GM10248 (cell line): Measurements from ENCODE around the gene UBE2J1.

Source experiments
- CTCF ChIA-PET: fragments of 300-600 bp; sonication (Branson Sonifier 250); formaldehyde crosslinking; extraction: SDS; loops from one replicate; lab custom pipeline; 2021; ENCODE audit warnings: antibody characterized with exemption; lab: Yijun Ruan, JAX
- POLR2A ChIA-PET: fragments of 350-650 bp; sonication (Branson Sonifier 250); formaldehyde crosslinking; extraction: SDS; loops from one replicate; lab custom pipeline; 2020; ENCODE audit warnings: antibody characterized with exemption; lab: Yijun Ruan, JAX
- DNase-seq: peaks from one replicate; pipeline ENCODE4 v3.0.0; 2012; ENCODE audit errors: extremely low spot score
- TF ChIP-seq, protein P1 (sequence below): IDR thresholded peaks from 2 replicates; pipeline ENCODE4 v1.5.1; 2012; ENCODE audit warnings: mild to moderate bottlenecking, low read depth; ENCODE audit errors: extremely low read depth, missing control alignments, control extremely low read depth

The UBE2J1 gene

DNA sequence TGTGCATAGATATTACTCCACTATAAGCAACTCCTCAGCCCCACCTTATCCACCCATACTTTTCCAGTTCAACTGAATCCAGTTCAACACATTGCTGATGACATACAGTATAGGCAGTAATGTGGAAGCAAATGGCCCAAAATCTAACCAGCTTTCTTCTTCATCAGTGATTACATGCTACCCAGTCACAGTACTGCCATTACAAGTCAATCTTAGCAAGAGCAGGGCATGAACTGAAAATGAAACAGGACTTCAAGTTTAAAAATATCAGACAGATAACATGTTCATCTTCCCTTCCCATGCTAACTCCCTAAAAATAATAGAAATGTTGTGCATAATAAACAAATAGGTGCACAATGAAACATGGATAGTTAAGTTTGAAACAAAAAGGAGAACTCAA is 40.3 kb upstream of the UBE2J1 start:
- POLR2A ChIA-PET, result no interaction called here
- CTCF ChIA-PET, result no interaction called here

DNA sequence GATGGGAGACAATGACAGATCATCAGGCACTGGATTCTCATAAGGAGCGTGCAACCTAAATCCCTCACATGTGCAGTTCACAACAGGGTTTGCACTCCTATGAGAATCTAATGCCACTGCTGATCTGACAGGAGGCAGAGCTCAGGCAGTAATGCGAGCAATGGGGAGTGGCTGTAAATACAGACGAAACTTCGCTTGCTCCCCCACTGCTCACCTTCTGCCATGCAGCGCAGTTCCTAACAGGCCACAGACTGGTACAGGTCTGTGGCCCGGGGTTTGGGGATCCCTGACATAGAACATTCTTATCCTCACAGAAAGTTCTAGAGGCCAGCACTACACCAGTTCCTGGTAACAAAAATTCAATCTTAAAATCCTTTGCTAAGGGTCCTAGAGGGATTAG is 36.3 kb upstream of the UBE2J1 start:
- ChIA-PET POLR2A (no interaction called here), CTCF (interaction anchor here (5.1 kb wide), 1 partner anchor 17 kb away, joined by 36 read pairs; no protein-coding TSS in a partner anchor)
- TF ChIP-seq, protein P1, sequence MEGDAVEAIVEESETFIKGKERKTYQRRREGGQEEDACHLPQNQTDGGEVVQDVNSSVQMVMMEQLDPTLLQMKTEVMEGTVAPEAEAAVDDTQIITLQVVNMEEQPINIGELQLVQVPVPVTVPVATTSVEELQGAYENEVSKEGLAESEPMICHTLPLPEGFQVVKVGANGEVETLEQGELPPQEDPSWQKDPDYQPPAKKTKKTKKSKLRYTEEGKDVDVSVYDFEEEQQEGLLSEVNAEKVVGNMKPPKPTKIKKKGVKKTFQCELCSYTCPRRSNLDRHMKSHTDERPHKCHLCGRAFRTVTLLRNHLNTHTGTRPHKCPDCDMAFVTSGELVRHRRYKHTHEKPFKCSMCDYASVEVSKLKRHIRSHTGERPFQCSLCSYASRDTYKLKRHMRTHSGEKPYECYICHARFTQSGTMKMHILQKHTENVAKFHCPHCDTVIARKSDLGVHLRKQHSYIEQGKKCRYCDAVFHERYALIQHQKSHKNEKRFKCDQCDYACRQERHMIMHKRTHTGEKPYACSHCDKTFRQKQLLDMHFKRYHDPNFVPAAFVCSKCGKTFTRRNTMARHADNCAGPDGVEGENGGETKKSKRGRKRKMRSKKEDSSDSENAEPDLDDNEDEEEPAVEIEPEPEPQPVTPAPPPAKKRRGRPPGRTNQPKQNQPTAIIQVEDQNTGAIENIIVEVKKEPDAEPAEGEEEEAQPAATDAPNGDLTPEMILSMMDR, result no peak
- no peak for DNase-seq

More for the DNA sequence above, 40.3 kb upstream of the UBE2J1 start:
- no peak for DNase-seq
- TF ChIP-seq, protein P1, result no peak

DNA sequence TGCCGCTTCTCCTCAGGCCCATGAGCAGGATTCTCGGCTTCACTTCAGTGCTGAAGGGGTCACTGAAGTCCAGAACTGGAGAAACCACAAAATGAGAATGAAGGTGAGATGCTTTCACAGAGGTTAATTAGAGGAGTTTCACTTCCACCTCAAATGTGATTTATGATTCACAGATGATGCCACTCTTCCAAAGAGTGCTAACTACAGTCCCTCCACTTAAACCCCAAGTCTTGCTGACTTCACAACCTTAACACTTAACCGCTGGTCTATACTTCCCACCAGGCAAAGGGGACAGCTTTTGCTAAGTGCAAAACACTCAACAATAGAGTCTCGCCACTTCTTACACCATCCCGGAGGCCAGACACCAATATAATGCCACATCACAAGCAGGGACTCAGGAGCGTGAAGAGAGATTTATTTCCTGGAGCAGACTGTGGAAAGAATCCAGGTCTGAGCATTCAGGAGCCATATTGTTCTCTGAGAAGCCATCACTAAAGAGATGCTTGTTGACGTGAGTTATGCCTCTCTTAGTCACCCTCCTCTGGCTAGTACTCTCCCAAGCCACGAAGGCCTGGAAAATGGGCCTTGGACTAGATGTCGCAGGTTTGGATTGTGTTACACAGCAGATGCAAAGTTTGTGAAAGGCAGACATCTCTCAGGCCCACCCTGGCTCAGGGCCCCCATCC is 35.1 kb upstream of the UBE2J1 start:
- ChIA-PET POLR2A (interaction anchor here (0.6 kb wide), 1 partner anchor 31 kb away, joined by 3 read pairs; no protein-coding TSS in a partner anchor), CTCF (interaction anchor here (1.0 to 5.1 kb wide), 4 partner anchors 9 to 44 kb away, joined by 3 to 36 read pairs (median 4); no protein-coding TSS in a partner anchor)
- peak; percentile 68 for DNase-seq
- TF ChIP-seq, protein P1, result no peak

DNA sequence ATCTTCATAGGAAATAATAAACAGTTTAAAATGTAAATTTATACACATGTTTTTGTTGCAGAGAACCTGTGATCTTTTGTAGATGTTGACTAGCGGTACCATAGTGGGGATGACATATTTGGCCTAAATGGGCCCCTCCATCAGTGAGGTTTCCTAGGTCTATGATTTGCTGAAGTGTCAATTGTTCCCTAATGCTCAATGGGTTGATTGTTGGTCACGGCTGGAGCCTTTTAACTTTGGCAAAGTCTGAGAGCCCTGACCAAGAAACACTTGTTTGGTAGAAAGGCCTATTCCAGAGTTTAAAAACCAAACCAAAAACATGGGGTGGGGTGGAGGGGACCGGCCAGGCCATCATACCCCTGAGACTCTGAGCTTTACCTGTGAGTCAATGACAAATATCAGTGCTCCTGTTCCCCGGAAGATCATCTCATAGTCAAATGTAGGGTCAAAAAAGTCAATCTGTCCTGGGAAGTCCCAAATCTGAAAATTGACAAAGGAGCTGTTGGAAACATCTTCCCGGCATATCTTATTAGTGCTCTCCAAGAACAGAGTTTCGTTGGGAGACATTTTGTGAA is 34.5 kb upstream of the UBE2J1 start:
- TF ChIP-seq, protein P1, result no peak
- ChIA-PET POLR2A (interaction anchor here (0.6 kb wide), 1 partner anchor 30 kb away, joined by 3 read pairs; no protein-coding TSS in a partner anchor), CTCF (interaction anchor here (1.0 to 5.1 kb wide), 4 partner anchors 9 to 45 kb away, joined by 3 to 36 read pairs (median 4); no protein-coding TSS in a partner anchor)
- DNase-seq, result no peak

DNA sequence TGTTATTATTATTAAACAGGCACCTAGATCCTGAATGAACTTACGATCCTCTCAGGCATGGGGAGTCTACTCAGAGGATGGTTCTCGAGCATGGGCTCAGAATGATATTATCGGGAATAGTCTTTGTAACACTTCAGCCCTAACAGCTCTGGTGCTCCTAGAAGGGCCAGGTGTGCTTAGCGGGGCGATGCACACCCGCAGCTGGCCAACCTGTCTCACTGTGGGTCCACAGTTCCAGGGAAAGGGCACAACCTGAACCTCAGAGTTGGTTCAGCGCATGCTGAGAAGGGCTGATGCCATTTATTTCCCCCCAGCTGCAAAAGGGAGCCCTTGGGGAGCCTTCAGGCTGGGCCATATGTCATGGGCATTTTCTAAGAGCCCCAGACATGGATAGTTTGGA is 33.3 kb upstream of the UBE2J1 start:
- POLR2A ChIA-PET, result no interaction called here
- TF ChIP-seq, protein P1, result no peak

DNA sequence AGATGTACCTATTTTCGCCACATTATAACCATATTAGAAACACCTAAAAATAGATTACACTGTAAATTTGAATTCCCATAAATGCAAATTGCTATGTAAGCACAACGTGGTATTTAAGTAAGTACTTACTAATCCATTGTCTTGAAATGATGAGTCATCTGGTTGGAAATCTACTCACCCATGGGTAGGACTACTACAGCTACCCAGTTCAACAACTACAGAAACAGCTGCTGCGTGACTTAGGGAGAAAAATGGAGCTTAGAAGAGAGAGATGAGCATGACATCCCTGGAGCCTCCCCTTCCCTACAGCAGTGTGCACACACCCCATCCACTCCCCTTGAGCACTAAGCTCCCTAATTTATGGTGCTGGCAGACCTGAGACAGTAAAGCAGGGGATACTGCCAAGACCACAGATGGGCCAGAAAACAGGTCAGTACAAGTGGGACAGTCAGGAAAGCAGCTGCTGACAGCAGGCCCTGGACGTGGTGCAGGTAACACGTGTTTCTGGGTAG is 32.7 kb upstream of the UBE2J1 start:
- ChIA-PET CTCF (interaction anchor here (0.9 to 1.7 kb wide), 7 partner anchors 9 to 47 kb away, joined by 3 to 12 read pairs (median 3); no protein-coding TSS in a partner anchor), POLR2A (no interaction called here)
- TF ChIP-seq, protein P1, result no peak
- no peak for DNase-seq

More for the DNA sequence above, 33.3 kb upstream of the UBE2J1 start:
- CTCF ChIA-PET, result interaction anchor here (1.1 to 1.7 kb wide), 5 partner anchors 10 to 47 kb away, joined by 3 to 12 read pairs (median 4); no protein-coding TSS in a partner anchor
- no peak for DNase-seq
